ENCODE measurements around the gene ADM. TPM values are rescaled to one million over a fixed set of nuclear protein-coding genes. Genes with fewer than 3 reads are reported as not detected.

The ADM gene
- total RNA-seq, 2 donors from 2014 or later, result 52.7 to 85.4 TPM

DNA sequence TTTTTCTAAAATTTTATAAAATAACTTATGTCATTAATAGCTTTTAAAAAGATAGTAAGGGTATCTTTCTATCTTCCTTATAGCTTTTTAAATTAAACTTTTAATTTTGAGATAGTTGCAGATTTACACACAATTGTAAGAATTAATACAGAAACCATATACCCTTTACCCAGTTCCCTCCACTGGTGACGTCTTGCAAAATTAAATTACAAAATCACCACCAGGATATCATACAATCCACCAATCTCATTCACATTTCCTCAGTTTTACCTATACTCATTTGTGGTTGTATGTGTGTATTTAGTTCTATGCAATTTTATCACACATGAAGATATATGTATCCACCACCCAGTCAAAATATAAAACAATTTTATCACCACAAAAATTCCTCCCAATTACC, 20.9 kb upstream of the ADM start:
- no peak overlapping the region for H3K4me3 ChIP-seq
- no peak for TF ChIP-seq POLR2A (IDR thresholded peaks at IDR 0.05)
- TF ChIP-seq, protein P1, sequence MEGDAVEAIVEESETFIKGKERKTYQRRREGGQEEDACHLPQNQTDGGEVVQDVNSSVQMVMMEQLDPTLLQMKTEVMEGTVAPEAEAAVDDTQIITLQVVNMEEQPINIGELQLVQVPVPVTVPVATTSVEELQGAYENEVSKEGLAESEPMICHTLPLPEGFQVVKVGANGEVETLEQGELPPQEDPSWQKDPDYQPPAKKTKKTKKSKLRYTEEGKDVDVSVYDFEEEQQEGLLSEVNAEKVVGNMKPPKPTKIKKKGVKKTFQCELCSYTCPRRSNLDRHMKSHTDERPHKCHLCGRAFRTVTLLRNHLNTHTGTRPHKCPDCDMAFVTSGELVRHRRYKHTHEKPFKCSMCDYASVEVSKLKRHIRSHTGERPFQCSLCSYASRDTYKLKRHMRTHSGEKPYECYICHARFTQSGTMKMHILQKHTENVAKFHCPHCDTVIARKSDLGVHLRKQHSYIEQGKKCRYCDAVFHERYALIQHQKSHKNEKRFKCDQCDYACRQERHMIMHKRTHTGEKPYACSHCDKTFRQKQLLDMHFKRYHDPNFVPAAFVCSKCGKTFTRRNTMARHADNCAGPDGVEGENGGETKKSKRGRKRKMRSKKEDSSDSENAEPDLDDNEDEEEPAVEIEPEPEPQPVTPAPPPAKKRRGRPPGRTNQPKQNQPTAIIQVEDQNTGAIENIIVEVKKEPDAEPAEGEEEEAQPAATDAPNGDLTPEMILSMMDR (IDR thresholded peaks at IDR 0.05), result no peak
- no peak overlapping the region for H3K27ac ChIP-seq
- WGBS, 2 donors, result 73 to 83% methylated on average over 1 of the region's 1 CpG
- DNase-seq (no peak), ATAC-seq (no peak)
- no peaks in the 10 kb centered on the region for H3K9me3 ChIP-seq
- H3K36me3 ChIP-seq (replicated peaks in 1 of 2; ENCODE audit: insufficient read depth in 1 of 2, low read depth in 2 of 2), result no peaks in the 10 kb centered on the region
- H3K27me3 ChIP-seq, result no peaks in the 10 kb centered on the region
- intact Hi-C loops (cut with DNase I), result no loop called here
- H3K4me1 ChIP-seq, result peaks cover 14% of the 10 kb centered on the region

- DNase-seq (no peak), ATAC-seq (no peak)
- TF ChIP-seq, protein P1 (IDR thresholded peaks at IDR 0.05), result no peak
- no peak for TF ChIP-seq POLR2A (IDR thresholded peaks at IDR 0.05)
- 89 to 91% methylated on average over 4 of the region's 4 CpGs for WGBS, 2 donors
- H3K36me3 ChIP-seq (replicated peaks in 1 of 2; ENCODE audit: insufficient read depth in 1 of 2, low read depth in 2 of 2), result no peaks in the 10 kb centered on the region
- no peak overlapping the region for H3K27ac ChIP-seq
- no peak overlapping the region for H3K4me3 ChIP-seq
- peaks cover 14% of the 10 kb centered on the region for H3K4me1 ChIP-seq
- intact Hi-C loops (cut with DNase I), result no loop called here
- H3K9me3 ChIP-seq, result no peaks in the 10 kb centered on the region
- H3K27me3 ChIP-seq, result no peaks in the 10 kb centered on the region
These were observed 19.6 kb upstream of the ADM start for GRCh38 chr11:10285148-10285802.

- DNase-seq (no peak), ATAC-seq (no peak)
- Histone ChIP-seq H3K27me3 (no peaks in the 10 kb centered on the region), H3K27ac (no peak overlapping the region), H3K9me3 (no peaks in the 10 kb centered on the region), H3K4me3 (no peak overlapping the region), H3K36me3 (replicated peaks in 1 of 2; ENCODE audit: insufficient read depth in 1 of 2, low read depth in 2 of 2) (no peaks in the 10 kb centered on the region), H3K4me1 (peaks cover 6% of the 10 kb centered on the region)
- WGBS, 2 donors, result 89 to 96% methylated on average over 3 of the region's 3 CpGs
- intact Hi-C loops (cut with DNase I), result no loop called here
- TF ChIP-seq POLR2A (IDR thresholded peaks at IDR 0.05), result no peak
- TF ChIP-seq, protein P1 (IDR thresholded peaks at IDR 0.05), result no peak
These were observed 17.7 kb upstream of the ADM start for GRCh38 chr11:10287140-10287539.

DNA sequence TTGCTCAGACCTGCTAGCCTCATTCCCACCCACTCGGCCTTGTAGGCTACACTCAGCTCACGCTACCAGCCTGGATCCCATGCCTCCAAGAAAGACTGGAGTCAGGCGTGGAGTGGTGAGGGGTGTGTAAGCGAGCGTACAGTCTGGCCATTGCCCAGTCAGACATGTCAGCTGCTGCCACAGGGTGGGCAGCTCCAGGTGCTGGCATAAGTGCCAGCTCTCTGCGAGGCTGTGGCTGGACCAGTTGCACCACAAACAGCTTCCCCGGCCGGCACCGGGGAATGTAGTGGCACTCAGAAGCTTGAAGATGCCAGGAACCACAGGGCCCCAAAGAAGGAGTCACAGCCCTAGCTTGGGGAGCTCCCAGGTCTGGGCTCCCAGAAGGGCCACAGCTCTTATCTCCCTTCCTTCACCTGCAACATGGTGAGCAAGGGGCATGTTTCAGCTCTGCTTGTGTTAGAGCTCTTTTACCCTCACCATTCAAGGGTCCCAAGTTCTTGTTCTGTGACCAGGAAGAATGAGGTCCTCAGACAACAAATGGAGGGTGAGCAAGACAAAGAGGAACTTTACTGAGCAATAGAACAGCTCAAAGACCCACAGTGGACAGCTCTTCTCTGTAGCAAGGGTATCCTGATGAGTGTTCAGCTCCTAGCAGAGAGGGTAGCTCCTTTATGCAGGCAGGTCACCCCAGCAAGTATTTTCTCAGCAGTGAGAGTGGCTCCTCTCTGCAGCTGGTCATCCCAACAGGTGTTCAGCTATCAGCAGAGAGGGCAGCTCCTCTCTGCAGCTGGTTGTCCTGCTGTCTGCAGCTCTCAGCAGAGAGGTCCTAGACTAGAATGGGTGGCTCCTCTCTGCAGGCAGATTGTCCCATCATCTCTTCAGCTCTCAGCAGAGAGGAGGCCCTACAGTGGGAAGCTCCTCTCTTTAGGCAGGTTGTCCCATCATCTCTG, 16.8 kb upstream of the ADM start:
- Histone ChIP-seq H3K4me3 (no peak overlapping the region), H3K4me1 (no peaks in the 10 kb centered on the region), H3K36me3 (replicated peaks in 1 of 2; ENCODE audit: insufficient read depth in 1 of 2, low read depth in 2 of 2) (no peaks in the 10 kb centered on the region), H3K9me3 (no peaks in the 10 kb centered on the region), H3K27ac (no peak overlapping the region), H3K27me3 (no peaks in the 10 kb centered on the region)
- no peak for ATAC-seq
- WGBS, 2 donors, result 86 to 100% methylated on average over 5 to 9 of the region's 9 CpGs
- DNase-seq, result no peak
- intact Hi-C loops (cut with DNase I), result no loop called here
- TF ChIP-seq, protein P1 (IDR thresholded peaks at IDR 0.05), result no peak
- no peak for TF ChIP-seq POLR2A (IDR thresholded peaks at IDR 0.05)

All from body of pancreas (tissue), 4 donors.